ENCODE measurements around the gene WDFY3. TPM values are rescaled to one million over a fixed set of nuclear protein-coding genes. Genes with fewer than 3 reads are reported as not detected.
A peak's percentile ranks its signal among the peaks of the same experiment; 100 is the strongest.

Gene WDFY3
- polyA plus RNA-seq, 2 of the 4 experiments (the other 2 are of a cell fraction): 6.6 to 25.1 TPM

DNA sequence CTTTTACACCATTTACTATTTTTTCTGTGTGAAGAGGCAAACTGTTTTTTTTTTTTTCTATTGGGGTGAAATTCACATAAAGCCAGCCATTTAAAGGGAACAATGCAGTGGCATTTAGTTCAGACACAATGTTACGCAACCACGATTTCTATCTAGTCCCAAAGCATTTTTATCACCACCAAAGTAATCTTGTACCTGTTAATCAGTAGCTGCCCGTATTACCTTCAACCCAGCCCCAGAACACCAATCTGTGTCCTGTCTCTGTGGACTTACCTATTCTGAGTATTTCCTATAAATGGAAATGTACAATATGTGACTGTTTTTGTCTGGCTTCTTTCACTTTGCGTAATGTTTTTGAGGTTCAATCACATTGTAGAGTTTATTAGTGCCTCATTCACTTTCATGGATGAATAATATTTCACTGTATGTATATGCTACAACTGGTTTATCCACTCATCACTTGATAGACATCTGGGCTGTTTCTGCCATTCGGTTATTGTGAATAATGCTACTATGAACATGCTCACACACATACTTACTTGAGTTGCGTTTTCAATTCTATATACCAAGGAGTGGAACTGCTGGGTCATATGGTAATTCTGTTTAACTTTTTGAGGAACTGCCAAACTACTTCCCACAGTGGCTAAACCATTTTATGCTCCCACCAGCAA lies 267.4 kb downstream of the WDFY3 start:
- Histone ChIP-seq H3K9me3 (no peaks in the 10 kb centered on the region), H3K4me3 (no peak overlapping the region), H3K4me2 (no peak overlapping the region), H3K4me1 (peaks cover 10% of the 10 kb centered on the region; the same call in 2 of the 3 replicates), H3K27ac (no peak overlapping the region)
- DNase-seq (ENCODE audit: low read depth in 1 of 2, low spot score in 1 of 2) (no peak), FAIRE-seq (no peak), ATAC-seq (no peak)
- ChIA-PET CTCF (interaction anchor here (1.0 kb wide), 1 partner anchor 120 kb away, joined by 5 read pairs; no protein-coding TSS in a partner anchor), POLR2A (no interaction called here)
- WGBS (ENCODE audit: missing lambda C conversion rate): 91% methylated on average over 6 of the region's 6 CpGs
- TF ChIP-seq CEBPB (IDR thresholded peaks at IDR 0.05): peak; percentile 21 to 41; a peak in 2 of 4 replicates
- no peak for TF ChIP-seq MYC (IDR thresholded peaks at IDR 0.05; ENCODE audit: borderline replicate concordance, low read length)

GRCh38 chr4:84697615-84698201 lies 268.8 kb downstream of the WDFY3 start:
- Histone ChIP-seq H3K4me1 (peaks cover 10% of the 10 kb centered on the region; the same call in 2 of the 3 replicates), H3K27ac (no peak overlapping the region), H3K4me2 (no peak overlapping the region; the same call in 2 of the 3 replicates), H3K4me3 (no peak overlapping the region), H3K9me3 (no peaks in the 10 kb centered on the region)
- no peak for TF ChIP-seq CBX2 (IDR thresholded peaks at IDR 0.05; ENCODE audit: borderline replicate concordance, low read depth)
- no peak for TF ChIP-seq CTCF (IDR thresholded peaks at IDR 0.05)
- no peak for TF ChIP-seq MAFK (IDR thresholded peaks at IDR 0.05; ENCODE audit: partially characterized antibody)
- TF ChIP-seq HOXB13 (CRISPR knock-in tag; IDR thresholded peaks at IDR 0.05; ENCODE audit: low read depth): no peak
- TF ChIP-seq SREBF2 (IDR thresholded peaks at IDR 0.05): no peak
- no peak for TF ChIP-seq RNF2 (IDR thresholded peaks at IDR 0.05; ENCODE audit: borderline replicate concordance, low read depth)
- no peak for TF ChIP-seq RCOR1 (IDR thresholded peaks at IDR 0.05; ENCODE audit: low read depth, low read length)
- TF ChIP-seq RFX5 (IDR thresholded peaks at IDR 0.05): no peak
- no peak for TF ChIP-seq ESRRA (IDR thresholded peaks at IDR 0.05; ENCODE audit: borderline replicate concordance, low read length)
- WGBS (ENCODE audit: missing lambda C conversion rate): 81% methylated on average over 4 of the region's 4 CpGs
- POLR2A ChIA-PET: no interaction called here
- no peak for DNase-seq (ENCODE audit: low read depth in 1 of 2, low spot score in 1 of 2)
- no peak for FAIRE-seq
- CTCF ChIA-PET: interaction anchor here (1.0 kb wide), 1 partner anchor 119 kb away, joined by 5 read pairs; no protein-coding TSS in a partner anchor
- ATAC-seq: no peak

DNA sequence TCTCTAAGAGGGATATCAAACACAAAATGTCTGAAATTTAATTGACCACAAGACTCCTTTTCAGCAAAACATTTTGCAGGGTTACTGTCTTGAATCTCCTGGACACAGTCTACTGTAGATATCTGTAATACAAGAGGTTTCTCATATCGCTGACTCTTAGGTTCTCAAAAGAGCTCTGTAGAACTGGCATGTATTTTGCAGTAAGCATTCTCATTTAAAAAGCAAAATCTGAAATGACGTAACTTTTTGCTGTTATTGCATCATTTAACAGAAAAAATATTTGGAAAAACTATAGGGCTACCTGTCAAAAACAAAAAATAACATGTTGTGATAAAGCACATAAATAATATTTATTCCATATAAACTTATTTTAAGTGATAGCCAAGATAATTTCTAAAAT lies 269.3 kb downstream of the WDFY3 start:
- FAIRE-seq: no peak
- TF ChIP-seq FOXS1 (CRISPR knock-in tag; IDR thresholded peaks at IDR 0.05) (no peak), CEBPB (IDR thresholded peaks at IDR 0.05) (peak; percentile 70 to 75; a peak in 3 of 4 replicates)
- ATAC-seq: no peak
- ChIA-PET CTCF (no interaction called here), POLR2A (no interaction called here)
- Histone ChIP-seq H3K27ac (0 out of 6 replicates have a peak overlapping the region, but pooled peaks of 1 of the 2 experiments have one; percentile 44), H3K4me3 (no peak overlapping the region), H3K9me3 (no peaks in the 10 kb centered on the region), H3K4me1 (peaks cover 11% of the 10 kb centered on the region), H3K4me2 (no peak overlapping the region; the same call in 2 of the 3 replicates)
- no peak for DNase-seq (ENCODE audit: low read depth in 1 of 2, low spot score in 1 of 2)
- WGBS (ENCODE audit: missing lambda C conversion rate): 91% methylated on average over 2 of the region's 2 CpGs

DNA sequence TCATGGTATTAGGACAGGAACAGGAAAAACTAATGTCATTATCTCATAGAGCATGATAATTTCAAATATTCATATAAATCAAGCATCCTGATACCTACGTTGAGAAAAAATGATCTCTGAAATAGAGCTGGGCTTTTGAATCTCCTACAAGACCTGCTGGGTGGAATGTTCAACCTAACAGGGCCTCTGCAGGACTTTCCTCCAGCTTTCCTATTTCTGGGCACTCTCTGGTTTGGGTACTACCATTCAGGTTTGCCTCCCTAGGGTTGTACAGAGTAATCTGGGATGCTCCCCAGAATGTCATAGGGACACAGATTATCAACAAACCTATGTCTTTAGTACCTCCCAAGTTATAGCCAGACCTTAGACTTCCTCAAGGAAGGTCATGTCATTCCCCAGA lies 274.7 kb downstream of the WDFY3 start:
- Histone ChIP-seq H3K4me3 (no peak overlapping the region), H3K27ac (peak overlapping the region; percentile 43 to 73; a peak in 5 of 6 replicates)
- 36% methylated on average over 1 of the region's 1 CpG for WGBS (ENCODE audit: missing lambda C conversion rate)
- TF ChIP-seq REST (IDR thresholded peaks at IDR 0.05): no peak
- TF ChIP-seq BHLHE40 (IDR thresholded peaks at IDR 0.05; ENCODE audit: low read depth, low read length): no peak
- TF ChIP-seq CHD4 (IDR thresholded peaks at IDR 0.05; ENCODE audit: borderline replicate concordance): no peak
- no peak for TF ChIP-seq TP53 (CRISPR knock-in tag; IDR thresholded peaks at IDR 0.05)
- TF ChIP-seq NPAS2 (CRISPR knock-in tag; IDR thresholded peaks at IDR 0.05; ENCODE audit: borderline replicate concordance): no peak
- TF ChIP-seq ATOH8 (CRISPR knock-in tag; IDR thresholded peaks at IDR 0.05; ENCODE audit: low read depth): no peak
- TF ChIP-seq, protein P1, sequence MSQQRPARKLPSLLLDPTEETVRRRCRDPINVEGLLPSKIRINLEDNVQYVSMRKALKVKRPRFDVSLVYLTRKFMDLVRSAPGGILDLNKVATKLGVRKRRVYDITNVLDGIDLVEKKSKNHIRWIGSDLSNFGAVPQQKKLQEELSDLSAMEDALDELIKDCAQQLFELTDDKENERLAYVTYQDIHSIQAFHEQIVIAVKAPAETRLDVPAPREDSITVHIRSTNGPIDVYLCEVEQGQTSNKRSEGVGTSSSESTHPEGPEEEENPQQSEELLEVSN (IDR thresholded peaks at IDR 0.05; ENCODE audit: borderline replicate concordance, low read depth): no peak
- TF ChIP-seq RAD21 (conservative IDR thresholded peaks at IDR 0.05 in 1 of 2, IDR thresholded peaks at IDR 0.05 in 1 of 2): no peak
- TF ChIP-seq RCOR1 (IDR thresholded peaks at IDR 0.05; ENCODE audit: low read depth, low read length): no peak
- TF ChIP-seq EP300 (IDR thresholded peaks at IDR 0.05): no peak
- no peak for TF ChIP-seq HOXA7 (CRISPR knock-in tag; IDR thresholded peaks at IDR 0.05)

More for the DNA sequence above, 274.7 kb downstream of the WDFY3 start:
- Histone ChIP-seq H3K4me2 (peak overlapping the region; percentile 64), H3K4me1 (peaks cover 19% of the 10 kb centered on the region), H3K9me3 (no peaks in the 10 kb centered on the region)
- no peak for FAIRE-seq
- ATAC-seq: peak; percentile 55 to 58; a peak in 4 of 6 replicates
- POLR2A ChIA-PET: no interaction called here
- CTCF ChIA-PET: no interaction called here
- DNase-seq (ENCODE audit: low read depth in 1 of 2, low spot score in 1 of 2): no peak
